PC-9 (cell line): ENCODE results near the gene HS3ST3A1.

Source experiments
- EZH2 ChIP-seq: fragments of 200-600 bp; sonication (generic); IDR thresholded peaks from 2 replicates; pipeline ENCODE4 v1.8.0; 2017; ENCODE audit warnings: antibody characterized with exemption, low read depth
- TF ChIP-seq, protein P1 (sequence below): fragments of 200-600 bp; sonication (generic); conservative IDR thresholded peaks from 2 replicates; pipeline ENCODE4 v1.6.1; 2017; ENCODE audit warnings: mixed run types, antibody characterized with exemption, mild to moderate bottlenecking, moderate library complexity

DNA sequence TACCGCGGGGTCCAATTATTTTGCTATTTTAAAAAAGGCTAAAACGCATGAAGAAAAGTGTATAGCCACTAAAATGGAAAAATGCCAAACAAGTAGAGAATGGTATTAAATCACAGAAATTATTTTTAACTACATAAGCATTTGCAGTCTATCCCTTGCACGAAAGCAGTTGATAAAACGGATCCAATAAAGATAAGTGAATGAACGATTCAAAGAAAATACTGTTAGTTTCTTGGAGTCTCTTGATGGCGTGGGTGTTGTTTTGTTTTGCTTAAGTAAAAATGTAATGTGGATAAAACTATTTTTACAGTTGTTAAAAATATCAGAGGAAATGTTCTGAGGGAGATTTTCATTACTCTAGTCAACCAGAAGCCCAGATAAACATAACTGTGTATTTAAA lies 9.3 kb downstream of the HS3ST3A1 start:
- TF ChIP-seq, protein P1, sequence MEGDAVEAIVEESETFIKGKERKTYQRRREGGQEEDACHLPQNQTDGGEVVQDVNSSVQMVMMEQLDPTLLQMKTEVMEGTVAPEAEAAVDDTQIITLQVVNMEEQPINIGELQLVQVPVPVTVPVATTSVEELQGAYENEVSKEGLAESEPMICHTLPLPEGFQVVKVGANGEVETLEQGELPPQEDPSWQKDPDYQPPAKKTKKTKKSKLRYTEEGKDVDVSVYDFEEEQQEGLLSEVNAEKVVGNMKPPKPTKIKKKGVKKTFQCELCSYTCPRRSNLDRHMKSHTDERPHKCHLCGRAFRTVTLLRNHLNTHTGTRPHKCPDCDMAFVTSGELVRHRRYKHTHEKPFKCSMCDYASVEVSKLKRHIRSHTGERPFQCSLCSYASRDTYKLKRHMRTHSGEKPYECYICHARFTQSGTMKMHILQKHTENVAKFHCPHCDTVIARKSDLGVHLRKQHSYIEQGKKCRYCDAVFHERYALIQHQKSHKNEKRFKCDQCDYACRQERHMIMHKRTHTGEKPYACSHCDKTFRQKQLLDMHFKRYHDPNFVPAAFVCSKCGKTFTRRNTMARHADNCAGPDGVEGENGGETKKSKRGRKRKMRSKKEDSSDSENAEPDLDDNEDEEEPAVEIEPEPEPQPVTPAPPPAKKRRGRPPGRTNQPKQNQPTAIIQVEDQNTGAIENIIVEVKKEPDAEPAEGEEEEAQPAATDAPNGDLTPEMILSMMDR: no peak
- TF ChIP-seq EZH2: no peak
